NCI-H187 (cell line): ENCODE results near the gene TBC1D22A.
"Not testable (repeated sequence)": the region's sequence is repeated elsewhere in the genome, so short reads cannot be mapped to it uniquely, and the experiment has no call there.

Experiments
- DNase-seq, 2 experiments: peaks; one replicate each; lab custom pipeline; 2025; lab: John Stamatoyannopoulos, UW

The TBC1D22A gene

DNA sequence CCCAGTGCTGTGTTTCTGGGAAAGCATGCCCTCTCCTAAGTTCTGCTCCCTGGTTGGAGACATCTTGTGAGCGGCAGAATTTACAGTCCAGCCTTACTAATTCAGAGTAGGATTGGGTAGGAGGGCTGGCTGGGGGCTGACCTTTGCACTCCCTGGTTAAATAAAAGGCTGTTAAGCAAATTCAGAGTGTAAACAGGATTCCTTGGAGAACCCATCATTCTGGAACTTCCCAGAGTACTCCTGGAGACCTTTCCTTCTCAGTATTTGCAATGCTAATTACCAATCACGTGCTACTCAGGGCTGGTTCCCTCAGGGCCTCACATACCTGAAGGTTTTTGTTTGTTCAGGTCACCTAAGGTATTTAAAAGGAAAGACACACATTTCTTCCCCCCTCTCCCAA is 340.2 kb downstream of the TBC1D22A start:
- DNase-seq = no peak

DNA sequence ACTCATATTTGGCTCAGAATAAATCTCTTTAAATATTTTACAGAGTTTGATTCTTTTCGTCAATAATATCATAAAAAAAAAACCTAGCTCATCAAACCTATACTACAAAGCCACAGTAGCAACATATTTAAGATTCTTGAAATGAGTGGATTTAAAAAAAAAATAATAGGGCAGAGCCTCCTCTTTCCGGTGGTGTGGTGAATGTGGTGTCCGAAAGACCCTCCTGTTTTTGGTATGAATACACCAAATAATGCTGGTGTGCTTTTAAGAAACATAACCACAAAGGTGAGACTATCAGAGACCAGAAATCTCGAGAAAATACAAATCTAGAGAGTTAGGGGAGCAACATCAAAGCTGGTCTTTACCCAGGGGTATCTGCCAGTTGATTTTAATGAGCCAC is 342.6 kb downstream of the TBC1D22A start:
- no peak for DNase-seq

DNA sequence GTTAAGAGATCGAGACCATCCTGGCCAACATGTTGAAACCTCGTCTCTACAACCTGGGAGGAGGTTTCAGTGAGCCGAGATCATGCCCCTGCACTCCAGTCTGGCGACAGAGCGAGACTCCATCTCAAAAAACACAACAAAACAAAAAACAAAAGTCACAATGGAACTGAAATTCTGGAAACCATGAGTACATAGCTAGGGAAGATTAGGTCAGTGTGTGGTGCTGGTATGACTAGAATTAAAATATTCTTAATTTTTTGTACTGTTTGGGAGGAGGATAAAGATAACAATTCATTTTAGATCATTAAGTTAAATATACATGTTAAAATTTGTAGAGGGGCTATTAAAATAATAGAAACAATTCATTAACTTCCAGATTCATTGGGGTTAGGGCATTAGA is 344.4 kb downstream of the TBC1D22A start:
- DNase-seq = no peak

DNA sequence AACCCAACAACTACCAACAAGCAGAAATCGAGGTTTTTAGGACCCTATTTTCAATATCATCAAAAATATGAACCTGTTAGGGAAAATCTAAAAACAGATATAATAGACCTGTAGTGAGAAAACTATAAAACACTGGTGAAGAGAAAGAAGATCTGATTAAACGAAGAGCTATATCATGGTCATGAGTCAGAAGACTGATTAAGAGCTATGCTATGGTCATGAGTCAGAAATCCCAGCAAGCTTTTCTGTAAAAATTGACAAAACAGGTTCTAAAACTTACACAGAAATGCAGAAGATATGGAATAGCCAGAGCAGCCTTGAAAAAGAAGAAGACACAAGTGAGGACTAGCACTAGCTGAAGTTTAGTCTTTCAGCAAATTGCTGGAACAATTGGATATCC is 345.0 kb downstream of the TBC1D22A start:
- no peak for DNase-seq

DNA sequence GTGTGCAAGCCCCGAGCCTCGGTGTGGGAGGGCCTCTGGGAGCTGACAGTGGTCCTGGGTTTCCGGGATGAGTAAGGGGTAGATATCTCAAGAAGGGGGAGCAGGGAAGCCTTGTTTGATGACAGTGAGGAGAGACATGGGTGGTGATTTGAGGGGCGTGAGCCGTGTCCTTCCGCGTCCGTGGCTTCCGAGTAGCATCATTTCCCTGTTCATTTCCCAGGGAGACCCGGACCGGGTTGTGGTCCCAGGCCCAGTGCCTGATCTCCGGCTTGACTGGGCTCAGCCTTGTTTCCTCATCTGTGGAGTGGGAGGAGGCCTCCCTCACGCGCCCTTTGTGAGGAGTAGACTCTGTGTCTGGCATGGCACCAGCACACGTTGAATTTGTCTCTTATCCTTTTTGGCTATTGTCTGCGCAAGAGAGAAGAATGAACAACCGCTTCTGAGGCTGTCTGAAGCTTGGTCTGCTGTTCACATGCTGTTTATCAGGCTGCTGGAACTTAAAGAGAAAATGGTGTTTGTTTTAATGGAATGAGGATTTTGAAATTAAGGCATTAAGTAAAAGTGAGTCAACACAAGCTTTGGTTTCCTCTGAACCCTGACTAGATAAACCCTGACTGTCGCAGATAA is 348.5 kb downstream of the TBC1D22A start:
- no peak for DNase-seq

DNA sequence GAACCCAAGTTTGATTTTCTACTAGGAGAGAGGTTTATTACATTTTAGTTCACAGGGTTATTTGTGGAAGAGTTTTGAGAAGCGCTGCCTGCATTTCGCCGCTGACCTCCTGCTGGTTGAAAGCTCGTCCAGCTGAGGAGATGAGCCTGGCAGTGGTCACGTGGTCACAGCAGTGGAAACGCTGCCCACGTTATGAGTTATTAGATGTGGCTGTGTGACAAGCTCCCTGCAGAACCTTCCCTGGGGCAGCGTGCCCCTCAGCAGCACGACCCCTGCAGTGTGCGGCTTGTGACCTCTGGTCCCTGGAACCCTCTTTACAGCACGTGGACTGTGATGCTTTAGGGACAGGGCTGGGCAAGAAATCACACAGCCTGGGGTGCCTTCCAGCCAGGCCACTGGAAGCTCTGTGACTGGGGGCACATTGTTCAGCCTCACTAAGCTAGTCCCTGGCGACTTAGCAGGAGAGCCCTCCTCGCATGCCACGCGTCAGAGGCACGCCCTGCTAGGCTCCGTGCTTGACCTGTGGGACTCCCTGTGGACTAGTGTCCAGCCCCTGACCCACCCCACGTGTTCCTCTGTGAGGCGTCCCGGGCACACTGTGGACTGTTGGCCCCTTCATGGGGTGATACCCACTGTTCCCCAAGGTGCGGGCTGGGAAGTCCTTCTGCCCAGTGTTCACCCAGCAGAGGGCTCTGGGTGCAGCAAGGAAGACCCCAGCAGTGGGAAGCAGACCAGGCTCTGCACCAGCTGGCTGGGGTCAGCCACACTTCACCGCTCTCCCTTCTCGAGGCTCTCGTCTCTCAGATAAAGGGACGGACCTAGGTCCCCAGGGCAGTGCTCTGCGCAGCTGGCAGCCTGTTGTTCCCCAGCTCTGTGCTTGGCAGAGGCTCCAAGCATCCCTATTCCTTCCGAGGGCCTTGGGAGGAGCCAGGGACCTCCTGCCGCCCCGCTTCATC is 349.5 kb downstream of the TBC1D22A start:
- DNase-seq = no peak

DNA sequence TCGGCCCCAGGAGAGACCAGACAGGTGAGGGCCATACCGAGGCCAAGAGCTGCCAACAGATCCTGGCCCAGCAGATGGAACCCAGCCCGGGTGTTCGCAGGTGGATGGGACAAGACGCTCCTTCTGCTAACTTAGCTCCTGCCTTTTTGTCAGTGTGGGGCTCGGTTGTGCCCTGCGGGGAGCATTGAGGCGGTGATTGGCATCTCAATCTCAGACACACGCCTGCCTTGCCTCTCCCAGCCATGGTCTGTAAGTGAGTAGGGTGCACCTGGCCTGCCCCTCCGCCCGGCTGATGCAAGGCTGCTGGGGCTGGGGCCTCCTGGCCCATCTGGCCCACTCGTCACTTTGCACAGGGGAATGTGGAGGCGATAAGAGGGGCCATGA is 350.1 kb downstream of the TBC1D22A start:
- no peak for DNase-seq

DNA sequence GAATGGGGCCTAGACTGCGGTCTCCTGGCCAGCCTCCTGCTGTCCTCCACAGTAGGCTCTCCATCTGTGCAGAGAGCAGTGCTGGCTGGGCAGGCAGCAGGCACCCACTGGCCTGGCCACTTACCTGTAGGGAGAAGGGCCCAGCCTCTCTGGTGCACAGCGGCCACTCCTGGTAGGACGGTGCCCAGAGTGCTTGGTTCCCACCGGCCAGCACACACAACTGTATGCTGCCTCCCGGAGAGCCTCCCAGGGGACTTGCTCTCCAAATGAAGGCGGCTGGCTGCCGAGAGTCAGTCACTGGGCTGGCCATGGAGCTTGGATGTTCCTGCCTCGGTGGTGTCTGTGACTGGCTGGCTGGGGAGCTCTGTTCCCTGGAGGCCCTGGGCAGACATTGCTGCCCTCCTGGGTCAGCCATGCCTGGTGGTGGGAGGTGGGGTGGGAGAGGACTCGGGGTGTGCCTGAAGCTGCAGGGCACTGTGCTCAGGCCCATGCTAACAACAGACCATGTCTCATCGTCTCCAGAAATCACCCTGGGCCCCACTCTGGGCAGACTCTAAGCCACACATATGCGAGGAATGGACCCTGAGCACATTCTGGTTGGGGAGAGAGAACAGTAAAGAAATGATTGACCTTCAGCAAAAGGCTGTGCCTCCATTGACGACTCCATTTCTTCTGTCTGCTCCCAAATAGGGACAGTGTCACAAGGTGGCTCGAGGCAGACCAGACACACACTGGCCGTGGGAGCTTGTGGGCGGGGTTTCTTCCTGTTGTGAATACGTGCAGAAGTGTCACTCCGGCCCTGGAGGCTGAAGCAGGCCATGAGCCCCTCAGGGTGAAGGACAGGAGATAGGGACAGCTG is 350.8 kb downstream of the TBC1D22A start:
- DNase-seq = no peak

DNA sequence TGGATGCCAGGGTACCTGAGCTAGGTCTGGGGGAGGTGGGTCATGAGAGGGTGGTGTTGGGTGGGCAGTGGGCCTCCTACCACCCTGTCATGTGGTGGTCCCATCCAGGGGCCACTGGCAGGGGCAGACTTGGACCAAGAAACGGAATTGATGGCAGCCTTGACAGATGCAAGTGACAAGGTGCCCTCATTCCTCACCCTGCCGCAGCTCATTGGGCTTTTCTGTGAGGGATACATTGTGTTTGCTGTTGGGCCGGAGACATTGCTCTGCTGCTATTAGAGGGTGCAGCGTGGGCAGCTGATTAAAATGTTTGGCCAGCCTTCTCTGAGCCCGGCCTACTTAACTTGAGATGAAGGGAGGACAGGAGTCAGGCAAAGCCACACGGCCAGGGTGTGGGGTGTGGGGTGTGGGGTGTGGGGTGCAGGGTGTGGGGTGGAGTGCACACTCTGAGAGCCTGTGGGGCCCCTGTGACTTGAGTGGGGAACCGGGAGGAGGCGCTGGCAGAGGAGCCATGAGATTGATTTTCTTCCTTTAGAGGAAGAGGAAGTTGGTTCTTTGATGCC is 351.5 kb downstream of the TBC1D22A start:
- DNase-seq = no peak

DNA sequence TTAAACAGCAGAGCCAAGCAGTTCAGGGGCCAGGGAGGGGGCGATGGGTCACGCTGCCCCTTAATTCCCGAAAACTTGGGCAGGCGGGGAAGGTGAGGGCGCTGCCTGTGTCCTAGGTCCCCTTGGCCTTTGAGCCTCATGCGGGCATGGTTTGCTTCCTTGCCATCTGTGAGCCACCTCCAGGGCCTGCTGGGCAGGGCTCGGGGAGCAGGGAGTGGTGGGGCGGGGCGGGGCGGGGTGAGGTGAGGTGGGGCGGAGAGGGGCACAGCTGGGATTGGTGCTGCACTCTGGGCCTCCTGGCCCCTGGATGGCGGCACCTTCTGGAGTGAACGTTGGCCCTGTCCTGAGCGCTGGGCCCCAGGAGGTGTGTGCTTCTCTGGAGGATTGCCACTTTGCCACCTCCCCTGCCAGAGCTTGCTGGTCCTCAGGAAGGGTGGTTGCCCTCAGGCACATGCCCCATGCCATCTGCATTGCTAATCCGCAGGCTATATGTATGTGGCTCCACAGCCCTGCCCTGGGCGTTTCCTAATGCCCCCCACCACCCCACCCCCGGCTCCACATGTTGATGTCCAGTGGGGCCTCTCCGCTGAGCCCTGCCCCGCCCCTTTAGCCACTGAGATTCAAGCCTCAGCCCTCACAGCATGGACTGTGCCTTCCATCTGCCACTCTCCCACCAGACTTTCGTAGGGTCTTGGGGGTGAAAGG is 352.5 kb downstream of the TBC1D22A start:
- no peak for DNase-seq

DNA sequence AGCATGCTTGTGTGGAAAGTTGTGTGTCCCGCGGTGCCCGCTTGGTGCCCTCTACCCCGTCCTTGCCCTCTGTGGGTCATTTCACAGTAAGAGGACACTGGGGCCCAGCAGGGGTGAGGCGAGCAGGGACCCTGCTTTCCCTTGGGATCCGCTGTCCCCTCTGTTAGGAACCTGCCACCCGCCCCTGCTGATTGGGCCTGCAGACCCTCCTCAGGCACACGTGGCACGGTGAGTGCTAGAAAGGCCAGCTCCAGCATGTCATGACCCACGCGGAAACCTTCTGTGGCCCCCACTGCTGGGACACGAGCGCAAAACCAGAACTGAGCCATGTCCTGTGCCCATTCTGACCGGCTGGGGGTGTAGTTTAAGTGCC is 353.1 kb downstream of the TBC1D22A start:
- no peak for DNase-seq

DNA sequence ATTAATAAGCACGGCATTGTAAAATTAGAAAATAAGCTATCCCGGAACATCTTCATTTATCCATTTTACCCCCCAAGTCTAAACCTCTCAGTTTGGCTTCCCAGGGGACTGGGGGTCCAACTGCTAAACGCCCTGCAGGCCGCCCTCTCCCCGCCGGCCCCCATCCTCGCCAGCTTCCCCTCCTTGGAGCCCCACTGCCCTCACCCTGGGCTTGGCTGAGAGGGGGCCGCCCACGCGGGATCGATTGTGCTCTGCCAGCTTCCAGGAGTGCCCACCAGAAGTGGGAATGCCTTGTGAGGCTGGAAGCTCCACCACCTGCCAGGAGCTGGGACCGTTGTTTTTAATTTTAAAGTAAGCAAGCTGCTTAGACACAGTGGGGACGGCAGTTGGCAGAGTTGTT is 353.5 kb downstream of the TBC1D22A start:
- no peak for DNase-seq

DNA sequence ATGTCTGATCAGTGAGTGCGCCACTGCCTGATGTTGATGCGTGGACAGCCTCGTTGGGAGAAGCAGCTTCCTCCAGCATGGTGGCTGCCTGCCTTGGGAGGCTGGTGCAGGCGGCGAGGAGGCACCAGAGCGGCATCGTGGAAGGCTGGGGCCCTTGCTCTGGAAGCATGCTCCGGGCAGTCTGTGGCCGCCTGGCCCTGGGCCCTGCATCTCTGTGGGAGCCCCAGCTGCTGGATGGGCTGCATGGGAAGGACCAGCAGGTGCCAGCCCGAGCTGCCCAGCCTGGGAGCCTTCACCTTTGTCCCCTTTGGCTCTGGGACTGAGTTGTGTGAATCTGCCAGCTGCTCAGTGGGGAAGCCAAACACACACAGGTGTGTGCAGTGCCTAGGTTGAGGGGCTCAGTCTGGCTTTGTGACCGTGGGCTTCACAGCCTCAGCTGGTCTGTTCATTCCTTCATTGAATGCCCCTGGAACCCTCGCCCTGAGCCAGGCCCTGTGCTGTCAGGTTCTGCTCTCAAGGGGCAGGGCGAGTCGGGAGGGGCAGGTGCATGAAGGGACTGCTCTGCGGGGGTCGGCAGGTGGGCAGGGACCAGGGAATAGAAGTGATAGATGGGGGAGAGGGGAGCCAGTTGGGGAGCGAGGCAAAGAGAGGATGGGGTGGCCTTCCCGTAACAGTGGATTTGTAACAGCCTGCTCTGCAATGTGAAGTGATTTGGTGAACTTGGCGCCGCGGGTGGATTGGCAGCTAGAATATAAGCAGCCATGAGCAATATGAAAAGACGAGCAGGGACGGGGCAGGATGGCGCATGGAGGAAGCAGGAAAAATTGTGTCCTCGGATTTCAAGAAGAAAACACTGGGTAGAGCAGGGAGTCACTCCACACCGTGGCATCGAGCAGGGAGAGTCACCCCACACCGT is 354.2 kb downstream of the TBC1D22A start:
- no peak for DNase-seq

DNA sequence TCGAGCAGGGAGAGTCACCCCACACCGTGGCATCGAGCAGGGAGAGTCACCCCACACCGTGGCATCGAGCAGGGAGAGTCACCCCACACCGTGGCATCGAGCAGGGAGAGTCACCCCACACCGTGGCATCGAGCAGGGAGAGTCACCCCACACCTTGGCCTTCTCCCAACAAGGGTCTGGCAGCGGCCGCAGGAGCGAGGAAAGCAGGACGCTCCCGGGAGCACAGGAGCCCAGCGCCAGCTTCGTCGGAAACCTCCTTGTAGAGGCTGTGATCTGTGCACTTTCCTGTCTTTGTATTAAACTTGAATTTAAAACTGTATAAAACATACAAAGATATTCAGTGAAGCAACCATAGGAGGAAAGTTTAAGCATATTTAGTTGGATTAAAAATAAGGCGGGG is 355.0 kb downstream of the TBC1D22A start:
- not testable (repeated sequence) for DNase-seq

DNA sequence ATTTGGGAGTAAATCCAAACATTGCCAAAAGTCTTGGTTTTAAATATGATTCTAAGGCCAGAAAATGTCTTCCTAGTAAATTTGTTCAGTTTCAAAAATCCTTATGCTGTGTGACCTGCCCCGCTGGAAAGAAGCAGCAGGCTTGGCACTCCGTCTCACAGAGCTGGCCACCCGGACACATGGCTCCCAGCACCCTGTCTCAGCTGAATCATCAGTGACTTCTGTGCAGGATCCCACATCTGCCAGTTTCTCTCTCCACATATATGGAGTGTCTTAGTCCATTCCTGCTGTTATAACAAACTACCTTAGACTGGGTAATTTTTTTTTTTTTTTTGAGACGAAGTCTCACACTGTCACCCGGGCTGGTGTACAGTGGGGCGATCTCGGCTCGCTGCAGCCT is 356.7 kb downstream of the TBC1D22A start:
- DNase-seq = no peak

DNA sequence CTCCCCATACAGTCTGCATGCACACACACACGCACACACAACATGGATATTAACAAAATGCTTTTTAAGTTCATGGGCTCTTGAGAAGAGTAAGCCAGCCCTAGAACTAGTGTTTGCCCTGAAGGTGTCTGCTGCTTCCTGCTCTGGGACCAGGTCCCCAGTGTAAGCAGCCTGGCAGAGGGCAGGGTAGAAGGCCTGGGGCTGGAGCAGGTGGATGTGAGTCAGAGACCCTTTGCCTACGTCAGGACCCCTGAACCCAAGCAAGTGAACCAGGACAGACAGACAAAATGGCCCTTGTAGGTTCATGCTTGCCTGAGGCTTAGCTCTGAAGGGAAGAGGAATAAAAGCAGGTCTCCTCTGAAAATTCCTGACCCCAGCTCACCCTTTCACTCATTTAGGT is 357.9 kb downstream of the TBC1D22A start:
- DNase-seq = no peak

DNA sequence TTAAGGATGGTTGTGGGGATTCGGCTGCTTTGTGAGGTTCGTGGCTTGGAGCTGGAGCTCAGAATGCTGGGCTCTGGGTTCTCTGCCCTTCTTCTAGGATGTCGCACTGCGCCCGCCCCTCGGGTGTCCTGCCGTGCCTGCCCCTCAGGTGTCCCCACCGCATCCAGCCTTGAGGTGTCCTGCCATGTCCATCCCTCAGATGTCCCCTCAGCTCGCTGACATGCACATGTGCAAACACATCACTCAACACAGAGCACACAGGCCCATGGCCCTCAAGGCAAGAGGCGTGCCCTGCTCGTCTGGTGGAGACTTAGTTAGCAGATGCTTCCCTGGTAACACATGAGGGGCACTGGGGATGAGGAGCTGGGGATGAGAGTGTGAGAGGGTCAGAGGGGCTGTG is 359.3 kb downstream of the TBC1D22A start:
- no peak for DNase-seq

DNA sequence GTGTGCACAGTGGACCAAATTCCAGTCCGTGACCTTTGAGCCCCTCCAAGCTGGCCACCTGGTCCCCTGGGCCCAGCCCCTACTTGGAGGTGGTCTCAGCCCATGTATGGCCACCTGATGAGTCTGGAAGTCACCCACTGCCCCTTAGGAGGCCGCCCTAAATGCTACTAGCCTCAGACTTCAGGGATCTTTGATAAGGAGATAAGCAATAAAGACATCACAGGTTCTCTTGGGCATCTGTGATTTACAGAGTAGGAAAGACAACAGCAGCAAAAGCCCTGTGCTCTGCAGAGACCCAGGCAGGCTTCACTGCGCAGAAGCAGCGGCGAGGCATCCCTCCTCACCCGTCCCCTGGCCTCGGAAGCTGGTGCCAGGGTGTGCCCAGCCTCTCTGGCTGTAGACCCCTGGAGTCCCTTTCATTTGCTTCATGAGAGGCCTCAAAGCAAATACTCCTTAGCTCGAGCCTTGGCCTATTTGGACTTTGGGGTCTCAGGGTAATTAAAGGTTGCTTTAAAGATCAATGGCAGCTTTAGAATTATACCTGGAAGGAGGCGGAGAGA is 360.1 kb downstream of the TBC1D22A start:
- DNase-seq = no peak

DNA sequence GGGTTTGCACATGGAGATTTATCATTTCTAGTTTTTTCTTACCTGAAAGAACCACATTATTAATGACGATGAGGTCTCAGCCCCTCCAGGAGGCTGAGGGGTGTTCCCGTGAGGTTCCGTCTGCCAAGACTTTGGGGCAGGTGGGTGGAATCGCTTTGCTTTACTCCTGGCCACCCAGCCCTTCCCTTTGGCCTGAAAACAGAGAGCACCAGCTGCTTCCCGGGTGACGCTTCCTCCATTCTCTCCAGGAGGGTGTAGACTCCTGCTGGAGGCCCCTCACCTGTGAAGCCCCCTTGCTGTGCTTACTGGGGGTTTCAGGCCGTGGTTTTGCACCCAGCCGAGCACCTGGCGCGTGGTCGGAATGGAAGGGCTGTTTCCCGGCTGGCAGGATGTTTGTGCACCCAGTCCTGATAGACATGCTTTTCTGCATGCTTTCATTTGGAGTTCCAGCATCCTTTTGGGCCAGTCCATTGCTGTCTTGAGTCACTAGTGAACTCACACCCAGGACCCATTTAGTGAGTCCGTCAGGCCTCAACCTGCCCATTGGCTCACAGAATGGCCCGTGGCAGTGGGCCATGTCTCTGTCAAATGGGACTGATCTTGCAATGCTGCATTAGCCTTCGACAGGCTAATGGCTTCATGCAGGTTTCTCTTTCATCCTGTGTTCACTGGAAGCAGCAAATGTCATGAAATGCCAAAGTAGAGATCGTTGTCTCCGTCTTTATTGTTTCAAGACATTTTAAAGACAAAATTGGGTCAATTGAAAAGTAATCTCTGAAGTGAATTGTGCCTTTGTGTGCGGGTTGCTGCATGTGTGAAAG is 360.8 kb downstream of the TBC1D22A start:
- DNase-seq = no peak
